Common myeloid progenitor, CD34-positive (primary cell): ENCODE measurements around the gene MINPP1.
"Not testable (repeated sequence)": the region's sequence is repeated elsewhere in the genome, so short reads cannot be mapped to it uniquely, and the experiment has no call there.

Experiments
- CTCF ChIA-PET: fragments of 350-600 bp; sonication (Branson Sonifier 250); formaldehyde crosslinking; loops from one replicate; lab custom pipeline; 2021; ENCODE audit warnings: antibody characterized with exemption; lab: Charles Lee
- POLR2A ChIA-PET: fragments of 350-600 bp; sonication (Branson Sonifier 250); formaldehyde crosslinking; loops from one replicate; lab custom pipeline; 2021; ENCODE audit warnings: antibody characterized with exemption; lab: Charles Lee
- DNase-seq, 3 donors: peaks; one replicate each; pipeline versions ENCODE4 v3.0.0 to v3.0.0-alpha.2; 2013
- H3K27ac ChIP-seq, 2 experiments: 1 replicate in 1 of 2; 2 replicates in 1 of 2; pipeline ENCODE4 v1.7.0; 2013; ENCODE audit warnings: inconsistent platforms in 2 of 2, low read length in 2 of 2, mild to moderate bottlenecking in 2 of 2, low read depth in 1 of 2, moderate library complexity in 1 of 2; ENCODE audit not compliant: severe bottlenecking in 2 of 2, insufficient read depth in 1 of 2, poor library complexity in 1 of 2
- H3K27me3 ChIP-seq, 5 experiments: replicated peaks in 2 of 5; 1 replicate in 3 of 5; 2 replicates in 2 of 5; pipeline versions ENCODE4 v1.6.1 to v1.7.0; 2013; ENCODE audit warnings: low read length in 4 of 5, mild to moderate bottlenecking in 2 of 5, moderate library complexity in 2 of 5, inconsistent platforms in 1 of 5; ENCODE audit not compliant: insufficient read depth in 5 of 5, control insufficient read depth in 4 of 5
- H3K36me3 ChIP-seq, 4 experiments: 1 replicate in 2 of 4; 2 replicates in 2 of 4; pipeline versions ENCODE4 v1.6.1 to v1.7.0; 2013; ENCODE audit warnings: low read length in 3 of 4, control low read depth in 1 of 4, mild to moderate bottlenecking in 1 of 4; ENCODE audit not compliant: control insufficient read depth in 4 of 4, insufficient read depth in 4 of 4
- H3K4me1 ChIP-seq, 4 experiments: 1 replicate in 3 of 4; 2 replicates in 1 of 4; pipeline versions ENCODE4 v1.6.1 to v1.7.1; 2013; ENCODE audit warnings: low read length in 3 of 4, mild to moderate bottlenecking in 3 of 4, control low read depth in 1 of 4, inconsistent platforms in 1 of 4, moderate library complexity in 1 of 4; ENCODE audit not compliant: control insufficient read depth in 4 of 4, insufficient read depth in 4 of 4; ENCODE audit errors: control extremely low read depth in 1 of 4
- H3K4me3 ChIP-seq, 7 experiments: 1 replicate in 4 of 7; 2 replicates in 3 of 7; pipeline versions ENCODE4 v1.5.1 to v1.7.0; 2013; ENCODE audit warnings: mild to moderate bottlenecking in 7 of 7, low read length in 6 of 7, moderate library complexity in 6 of 7, inconsistent platforms in 2 of 7, low read depth in 2 of 7, control low read depth in 1 of 7; ENCODE audit not compliant: insufficient read depth in 4 of 7, control insufficient read depth in 1 of 7; ENCODE audit errors: extremely low read depth in 1 of 7
- H3K9me3 ChIP-seq, 5 experiments: 1 replicate in 4 of 5; 2 replicates in 1 of 5; pipeline versions ENCODE4 v1.6.1 to v1.7.1; 2013; ENCODE audit warnings: low read length in 4 of 5, mild to moderate bottlenecking in 2 of 5, inconsistent platforms in 1 of 5, low read depth in 1 of 5, moderate library complexity in 1 of 5; ENCODE audit not compliant: control insufficient read depth in 4 of 5, insufficient read depth in 2 of 5; ENCODE audit errors: control extremely low read depth in 1 of 5
- WGBS: methylation state at CpG from one replicate; pipeline ENCODE4 v1.1.5; 2013; ENCODE audit not compliant: insufficient coverage; 5-methylcytosine and 5-hydroxymethylcytosine counted together

Gene MINPP1

DNA sequence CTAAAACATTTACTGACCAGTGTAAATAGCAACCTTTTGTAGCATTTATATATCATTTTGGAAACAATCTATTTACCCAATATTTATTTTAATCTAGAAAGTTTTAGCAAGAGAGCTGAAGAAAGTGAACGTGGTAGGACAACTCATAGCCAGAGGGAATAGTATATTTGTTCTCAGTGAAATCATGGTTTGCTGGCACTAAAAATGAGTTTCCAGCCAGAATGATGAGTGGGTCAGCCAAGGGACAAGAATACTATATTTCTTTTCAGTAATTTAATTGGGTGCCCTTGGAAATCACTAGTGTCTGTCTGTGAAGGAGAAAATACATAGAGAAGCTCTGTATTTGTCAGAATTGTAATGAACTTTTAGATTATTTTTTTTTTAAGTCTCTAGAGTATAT lies 74.9 kb downstream of the MINPP1 start:
- ChIA-PET CTCF (no interaction called here), POLR2A (no interaction called here)
- no peak overlapping the region for H3K4me3 ChIP-seq
- no peaks in the 10 kb centered on the region for H3K36me3 ChIP-seq
- no peak for DNase-seq
- no CpG with 5 or more reads among the region's 1 CpG for WGBS
- peaks cover 0 to 2% (median 0%) of the 10 kb centered on the region in 5 experiments for H3K9me3 ChIP-seq
- H3K27ac ChIP-seq, result no peak overlapping the region
- no peaks in the 10 kb centered on the region for H3K4me1 ChIP-seq
- peaks cover 0 to 1% (median 0%) of the 10 kb centered on the region in 5 experiments for H3K27me3 ChIP-seq

DNA sequence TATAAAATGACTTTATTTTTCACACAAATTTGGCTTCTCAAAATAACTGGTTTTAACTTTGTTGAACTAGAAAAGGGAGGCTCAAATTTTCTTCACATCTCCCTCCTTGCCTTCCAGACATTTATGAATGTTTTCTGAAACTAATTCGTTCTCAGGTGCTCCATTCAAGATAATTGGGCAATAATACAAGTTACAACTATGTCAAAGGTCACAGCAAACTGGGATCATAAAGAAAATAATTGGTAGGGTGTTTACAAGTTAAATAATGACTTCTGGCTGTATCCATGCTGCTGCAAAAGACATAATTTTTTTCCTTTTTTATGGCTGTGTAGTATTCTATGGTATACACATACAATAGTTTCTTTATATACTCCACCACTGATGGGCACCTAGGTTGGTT lies 75.3 kb downstream of the MINPP1 start:
- POLR2A ChIA-PET, result no interaction called here
- CTCF ChIA-PET, result no interaction called here
- Histone ChIP-seq H3K27ac (no peak overlapping the region), H3K4me3 (no peak overlapping the region), H3K36me3 (no peaks in the 10 kb centered on the region), H3K4me1 (no peaks in the 10 kb centered on the region), H3K9me3 (peaks cover 0 to 2% (median 0%) of the 10 kb centered on the region in 5 experiments), H3K27me3 (peaks cover 0 to 1% (median 0%) of the 10 kb centered on the region in 5 experiments)
- no CpG with 5 or more reads among the region's 1 CpG for WGBS
- no peak for DNase-seq

DNA sequence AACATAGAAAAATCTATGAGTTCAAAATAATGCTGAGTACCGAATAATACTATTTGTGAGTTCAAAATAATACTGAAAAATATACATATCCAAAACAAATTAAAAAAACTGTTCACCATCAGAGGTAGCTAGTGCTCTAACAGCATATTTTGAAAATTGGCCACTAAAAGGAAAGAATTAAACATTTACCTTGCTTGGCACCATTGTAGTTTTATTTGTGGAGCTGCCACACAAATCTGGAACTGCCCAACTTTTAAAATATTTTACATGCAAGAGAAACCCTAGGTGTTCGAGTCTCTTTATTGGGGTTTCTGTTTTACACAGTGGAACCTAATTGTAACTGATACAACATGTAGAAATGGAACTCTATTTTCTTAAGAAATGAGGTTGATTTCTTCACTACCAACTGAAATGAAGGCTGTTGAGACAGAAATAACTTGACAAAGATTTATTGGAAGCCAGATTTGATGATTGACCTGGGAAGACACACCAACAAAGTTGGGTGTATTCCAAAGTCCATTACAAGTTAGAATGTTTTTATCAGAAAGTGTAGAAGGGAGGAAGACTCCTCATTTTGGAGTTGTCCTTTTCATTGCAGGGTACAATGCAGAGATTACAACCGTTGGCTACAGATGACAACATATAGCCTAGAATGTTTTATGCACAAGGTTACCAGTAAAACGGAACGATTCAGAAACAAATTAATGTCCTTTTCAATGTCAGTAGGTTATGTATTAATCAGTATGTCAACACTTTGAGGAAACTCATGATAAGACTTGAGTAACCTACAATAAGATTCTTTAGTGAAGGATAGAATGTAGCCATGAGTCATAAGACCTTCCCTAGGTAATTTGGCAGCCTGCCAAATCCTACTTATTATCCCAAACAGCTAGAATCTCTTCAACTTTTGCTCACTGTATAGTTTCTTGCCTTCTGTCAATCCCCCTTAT lies 81.1 kb downstream of the MINPP1 start:
- H3K36me3 ChIP-seq, result no peaks in the 10 kb centered on the region
- WGBS, result 83% methylated on average over 1 of the region's 5 CpGs
- H3K27ac ChIP-seq, result no peak overlapping the region
- H3K4me3 ChIP-seq, result no peak overlapping the region
- H3K4me1 ChIP-seq, result no peaks in the 10 kb centered on the region
- ChIA-PET CTCF (no interaction called here), POLR2A (no interaction called here)
- no peak for DNase-seq
- peaks cover 0 to 2% (median 0%) of the 10 kb centered on the region in 5 experiments for H3K9me3 ChIP-seq
- no peaks in the 10 kb centered on the region for H3K27me3 ChIP-seq

DNA sequence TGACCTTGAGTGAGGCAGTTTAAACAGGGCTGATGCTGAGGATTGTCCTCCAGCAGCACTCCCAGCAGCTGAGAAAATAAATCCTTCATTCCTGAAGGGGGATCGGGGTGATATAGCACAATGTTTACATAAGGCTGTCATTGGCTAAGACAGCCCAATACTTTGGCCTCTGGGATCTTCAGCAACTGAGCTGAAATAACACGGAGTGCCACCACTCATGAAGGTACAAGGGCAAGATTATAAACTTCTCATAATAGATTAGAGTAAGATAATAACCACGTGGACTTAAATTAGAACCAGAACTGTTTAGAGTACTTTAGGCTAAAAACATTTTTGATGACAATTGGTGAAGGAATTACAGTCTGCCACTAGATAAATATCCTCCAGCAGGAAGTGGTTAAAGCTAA lies 85.0 kb downstream of the MINPP1 start:
- Histone ChIP-seq H3K4me3 (no peak overlapping the region), H3K27me3 (no peaks in the 10 kb centered on the region), H3K9me3 (no peaks in the 10 kb centered on the region), H3K36me3 (no peaks in the 10 kb centered on the region), H3K4me1 (no peaks in the 10 kb centered on the region), H3K27ac (no peak overlapping the region)
- POLR2A ChIA-PET, result no interaction called here
- no peak for DNase-seq
- CTCF ChIA-PET, result no interaction called here
- 94% methylated on average over 2 of the region's 3 CpGs for WGBS

DNA sequence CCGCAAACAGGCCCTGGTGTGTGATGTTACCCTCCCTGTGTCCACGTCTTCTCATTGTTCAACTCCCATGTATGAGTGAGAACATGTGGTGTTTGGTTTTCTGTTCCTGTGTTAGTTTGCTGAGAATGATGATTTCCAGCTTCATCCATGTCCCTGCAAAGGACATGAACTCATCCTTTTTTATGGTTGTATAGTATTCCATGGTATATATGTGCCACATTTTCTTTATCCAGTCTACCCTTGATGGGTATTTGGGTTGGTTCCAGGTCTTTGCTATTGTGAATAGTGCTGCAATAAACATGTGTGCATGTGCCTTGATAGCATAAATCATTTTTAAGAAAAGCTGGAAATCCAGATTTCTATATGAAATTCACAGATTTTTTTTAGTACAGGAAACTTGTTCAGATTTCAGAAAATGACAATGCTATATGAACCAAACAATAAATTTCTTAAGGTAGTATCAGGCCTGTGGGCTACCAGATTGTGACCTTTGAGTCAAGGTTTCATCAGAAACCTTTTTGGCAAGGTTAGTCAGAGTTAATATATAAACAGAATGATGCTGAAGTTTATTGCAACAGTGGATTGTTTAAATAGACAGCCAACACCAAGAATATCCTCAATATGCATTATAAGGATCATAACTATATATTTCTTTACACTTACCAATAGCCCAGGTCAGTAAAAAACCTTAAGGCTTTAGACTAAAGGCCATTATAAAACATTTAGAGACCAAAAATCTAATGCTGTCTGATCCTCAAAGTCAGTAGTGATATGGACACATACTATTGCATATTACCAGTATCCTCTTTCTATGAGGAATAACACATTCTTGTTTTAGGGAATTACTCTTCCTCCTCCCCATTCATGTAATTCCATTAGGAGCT lies 86.3 kb downstream of the MINPP1 start:
- H3K9me3 ChIP-seq, result no peaks in the 10 kb centered on the region
- H3K4me1 ChIP-seq, result no peaks in the 10 kb centered on the region
- no peaks in the 10 kb centered on the region for H3K27me3 ChIP-seq
- POLR2A ChIA-PET, result no interaction called here
- WGBS, result no CpG with 5 or more reads among the region's 2 CpGs
- no peak for DNase-seq
- no peaks in the 10 kb centered on the region for H3K36me3 ChIP-seq
- no peak overlapping the region for H3K4me3 ChIP-seq
- CTCF ChIA-PET, result no interaction called here
- no peak overlapping the region for H3K27ac ChIP-seq

DNA sequence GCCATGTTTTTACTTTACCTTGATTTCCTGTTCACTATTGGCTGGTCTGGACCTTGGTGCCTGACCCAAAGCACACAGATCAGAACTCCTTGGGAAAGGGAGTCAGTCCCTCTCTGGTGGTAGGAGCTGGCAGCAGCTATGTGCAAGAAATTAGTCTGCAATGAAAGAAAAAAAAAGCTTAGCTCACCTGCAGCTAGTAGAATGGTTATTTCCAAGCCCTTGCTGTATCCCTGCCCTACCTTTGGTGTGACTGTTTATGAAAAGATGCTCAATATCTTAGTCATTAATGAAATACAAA lies 86.8 kb downstream of the MINPP1 start:
- Histone ChIP-seq H3K36me3 (no peaks in the 10 kb centered on the region), H3K4me3 (no peak overlapping the region), H3K9me3 (no peaks in the 10 kb centered on the region), H3K27ac (no peak overlapping the region), H3K4me1 (peaks cover 0 to 3% (median 0%) of the 10 kb centered on the region in 4 experiments), H3K27me3 (no peaks in the 10 kb centered on the region)
- ChIA-PET CTCF (no interaction called here), POLR2A (no interaction called here)
- DNase-seq, result no peak

DNA sequence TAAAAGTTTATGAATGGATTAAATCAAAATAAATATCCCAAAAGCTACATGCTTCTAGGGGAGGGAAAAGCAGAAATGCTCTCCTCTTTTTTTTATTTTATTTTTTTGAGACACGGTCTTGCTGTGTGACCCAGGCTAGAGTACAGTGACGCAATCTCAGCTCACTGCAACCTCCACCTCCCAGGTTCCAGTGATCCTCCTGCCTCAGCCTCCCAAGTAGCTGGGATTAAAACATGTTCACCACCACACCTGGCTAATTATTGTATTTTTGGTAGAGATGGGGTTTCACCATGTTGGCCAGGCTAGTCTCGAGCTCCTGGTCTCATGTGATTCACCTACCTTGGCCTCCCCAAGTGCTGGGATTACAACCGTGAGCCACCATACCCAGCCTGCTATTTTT lies 88.2 kb downstream of the MINPP1 start:
- DNase-seq, H3K4me1 ChIP-seq, H3K4me3 ChIP-seq, H3K36me3 ChIP-seq, H3K27me3 ChIP-seq, H3K27ac ChIP-seq, H3K9me3 ChIP-seq, POLR2A ChIA-PET: not testable (repeated sequence)
- WGBS, result 100% methylated on average over 2 of the region's 4 CpGs
- CTCF ChIA-PET, result interaction anchor here (1.0 kb wide), 1 partner anchor 144 kb away, joined by 3 read pairs; no protein-coding TSS in a partner anchor
